CD14-positive monocyte (primary cell): Measurements from ENCODE around the gene NTN5. TPM values are rescaled to one million over a fixed set of nuclear protein-coding genes. Genes with fewer than 3 reads are reported as not detected.

Experiments used
- DNase-seq, 3 donors: peaks; one replicate each; pipeline ENCODE4 v3.0.0-alpha.2; 2011 to 2022
- H2AFZ ChIP-seq: 2 replicates; pipeline ENCODE4 v1.6.0; 2012; ENCODE audit warnings: mild to moderate bottlenecking, low read depth, low read length, inconsistent platforms; ENCODE audit not compliant: insufficient read depth, poor library complexity, severe bottlenecking
- H3K27ac ChIP-seq, 2 donors: 1 replicate in 1 of 2; 2 replicates in 1 of 2; pipeline ENCODE4 v1.5.1; 2012 to 2013; ENCODE audit warnings: low read length in 2 of 2, control low read depth in 1 of 2, inconsistent platforms in 1 of 2, low read depth in 1 of 2, mild to moderate bottlenecking in 1 of 2
- H3K27me3 ChIP-seq, 2 donors: one replicate each; pipeline versions ENCODE4 v1.6.0 to v1.6.1; 2011 to 2013; ENCODE audit warnings: low read length in 2 of 2; ENCODE audit not compliant: control insufficient read depth in 2 of 2, insufficient read depth in 2 of 2
- H3K36me3 ChIP-seq, 2 donors: replicated peaks in 1 of 2; 1 replicate in 1 of 2; 2 replicates in 1 of 2; pipeline versions ENCODE4 v1.5.1 to v1.6.1; 2012 to 2013; ENCODE audit warnings: low read length in 2 of 2, control low read depth in 1 of 2, inconsistent platforms in 1 of 2, mild to moderate bottlenecking in 1 of 2; ENCODE audit not compliant: insufficient read depth in 2 of 2, control insufficient read depth in 1 of 2
- H3K4me1 ChIP-seq, 2 donors: 1 replicate in 1 of 2; 2 replicates in 1 of 2; pipeline versions ENCODE4 v1.5.1 to v1.6.1; 2012 to 2013; ENCODE audit warnings: low read length in 2 of 2, control low read depth in 1 of 2, inconsistent platforms in 1 of 2, mild to moderate bottlenecking in 1 of 2, moderate library complexity in 1 of 2; ENCODE audit not compliant: insufficient read depth in 2 of 2, control insufficient read depth in 1 of 2
- H3K4me2 ChIP-seq: replicated peaks from 2 replicates; pipeline ENCODE3; 2012; ENCODE audit warnings: low read length, moderate library complexity, mild to moderate bottlenecking; ENCODE audit not compliant: poor library complexity, severe bottlenecking; ENCODE audit errors: extremely low read depth
- H3K4me3 ChIP-seq, 3 experiments: fragments of 200-600 bp in 1 of 3; sonication (generic) in 1 of 3; replicated peaks in 1 of 3; 1 replicate in 2 of 3; 2 replicates in 1 of 3; pipeline ENCODE4 v1.5.1; 2011 to 2013; ENCODE audit warnings: low read length in 3 of 3, mild to moderate bottlenecking in 3 of 3, control low read depth in 2 of 3, low read depth in 2 of 3, inconsistent platforms in 1 of 3, moderate library complexity in 1 of 3
- H3K79me2 ChIP-seq: 2 replicates; pipeline ENCODE4 v1.6.0; 2012; ENCODE audit warnings: mild to moderate bottlenecking, control low read depth, inconsistent platforms, low read length, moderate library complexity; ENCODE audit not compliant: insufficient read depth
- H3K9ac ChIP-seq: 2 replicates; pipeline ENCODE4 v1.6.0; 2017; ENCODE audit warnings: low read length, mild to moderate bottlenecking; ENCODE audit not compliant: insufficient read depth, poor library complexity, severe bottlenecking
- H3K9me3 ChIP-seq, 2 donors: replicated peaks in 1 of 2; 1 replicate in 1 of 2; 2 replicates in 1 of 2; pipeline versions ENCODE4 v1.5.1 to v1.6.1; 2012 to 2013; ENCODE audit warnings: low read length in 2 of 2, control low read depth in 1 of 2; ENCODE audit not compliant: control insufficient read depth in 1 of 2, insufficient read depth in 1 of 2
- H4K20me1 ChIP-seq: 2 replicates; pipeline ENCODE4 v1.6.0; 2012; ENCODE audit warnings: mild to moderate bottlenecking, low read length, control low read depth, moderate library complexity; ENCODE audit not compliant: insufficient read depth
- H3K27ac Mint-ChIP-seq, 7 donors: one replicate each; pipeline ENCODE4 v1.8.0; 2020; ENCODE audit warnings: mild to moderate bottlenecking in 7 of 7, mixed read lengths in 7 of 7, moderate library complexity in 6 of 7, inconsistent platforms in 2 of 7
- H3K27me3 Mint-ChIP-seq, 3 donors: one replicate each; pipeline ENCODE4 v1.8.0; 2021 to 2022; ENCODE audit warnings: low read depth in 3 of 3, mild to moderate bottlenecking in 3 of 3, mixed read lengths in 3 of 3, moderate library complexity in 3 of 3, inconsistent platforms in 1 of 3
- H3K36me3 Mint-ChIP-seq, 2 donors: one replicate each; pipeline ENCODE4 v1.8.0; 2020; ENCODE audit warnings: mixed read lengths in 2 of 2, inconsistent platforms in 1 of 2, mild to moderate bottlenecking in 1 of 2
- H3K4me1 Mint-ChIP-seq: one replicate; pipeline ENCODE4 v1.8.0; 2020; ENCODE audit warnings: mild to moderate bottlenecking, mixed read lengths
- H3K4me3 Mint-ChIP-seq, 2 donors: one replicate each; pipeline ENCODE4 v1.8.0; 2020; ENCODE audit warnings: mild to moderate bottlenecking in 2 of 2, mixed read lengths in 2 of 2, moderate library complexity in 1 of 2
- H3K9me3 Mint-ChIP-seq, 7 donors: one replicate each; pipeline ENCODE4 v1.8.0; 2020 to 2022; ENCODE audit warnings: mixed read lengths in 7 of 7, mild to moderate bottlenecking in 6 of 7, moderate library complexity in 6 of 7, inconsistent platforms in 2 of 7
- CTCF ChIP-seq: fragments of 200-600 bp; IDR thresholded peaks from one replicate; pipeline ENCODE4 v1.8.0; 2022; ENCODE audit warnings: antibody characterized with exemption, mild to moderate bottlenecking
- WGBS: methylation state at CpG from one replicate; pipeline ENCODE4 v1.1.5; 2013; ENCODE audit warnings: missing lambda C conversion rate; ENCODE audit not compliant: insufficient coverage; 5-methylcytosine and 5-hydroxymethylcytosine counted together
- intact Hi-C, 2 donors: fragments of 100-400 bp; cut with micrococcal nuclease; formaldehyde crosslinking; loops; one replicate each; pipeline versions ENCODE4 v1.15.0 to v1.15.1; 2023
- polyA plus RNA-seq, 3 donors: library from polyadenylated mRNA; depleted of rRNA in 1 of 3; unstranded in 2 of 3; stranded (reverse) in 1 of 3; fragments of 300-500 nt in 2 of 3; fragments of >200 nt in 1 of 3; fragmentation: Illumina TruSeq in 2 of 3; gene quantifications; 1 replicate in 2 of 3; 2 replicates in 1 of 3; pipeline ENCODE4 v1.2.3, GENCODE V29; 2012 to 2021

NTN5 gene
- polyA plus RNA-seq, 3 donors = 0.44 TPM; not detected in 2

- no peak overlapping the region for H3K4me3 ChIP-seq
- H3K27ac ChIP-seq = no peak overlapping the region
- H3K4me1 Mint-ChIP-seq = peaks cover 8% of the 10 kb centered on the region
- H3K27me3 ChIP-seq = no peaks in the 10 kb centered on the region
- no peak overlapping the region for H3K4me2 ChIP-seq
- H3K4me1 ChIP-seq = peaks cover 0 to 7% of the 10 kb centered on the region in 2 donors
- no peaks in the 10 kb centered on the region for H4K20me1 ChIP-seq
- no peak overlapping the region for H2AFZ ChIP-seq
- intact Hi-C loops = no loop called here
- H3K9me3 Mint-ChIP-seq = peaks cover 0 to 7% (median 6%) of the 10 kb centered on the region in 7 donors
- no peak overlapping the region for H3K27ac Mint-ChIP-seq
- TF ChIP-seq CTCF = no peak
- H3K36me3 Mint-ChIP-seq = no peaks in the 10 kb centered on the region
- no peak for DNase-seq
- H3K27me3 Mint-ChIP-seq = peaks cover 2 to 4% (median 3%) of the 10 kb centered on the region in 3 donors
- no peak overlapping the region for H3K4me3 Mint-ChIP-seq
- H3K9ac ChIP-seq = no peak overlapping the region
- 98% methylated on average over 5 of the region's 10 CpGs for WGBS
- no peaks in the 10 kb centered on the region for H3K36me3 ChIP-seq
- no peaks in the 10 kb centered on the region for H3K79me2 ChIP-seq
- H3K9me3 ChIP-seq = no peaks in the 10 kb centered on the region
These were observed 1.3 kb downstream of the NTN5 start for GRCh38 chr19:48671446-48671995.

GRCh38 chr19:48670699-48671445 is 1.9 kb downstream of the NTN5 start:
- no peak for TF ChIP-seq CTCF

More at GRCh38 chr19:48670699-48671445, 1.9 kb downstream of the NTN5 start:
- H3K27me3 Mint-ChIP-seq = peaks cover 0 to 3% (median 3%) of the 10 kb centered on the region in 3 donors
- no peaks in the 10 kb centered on the region for H3K36me3 Mint-ChIP-seq
- H3K9ac ChIP-seq = no peak overlapping the region
- H4K20me1 ChIP-seq = no peaks in the 10 kb centered on the region
- 96% methylated on average over 16 of the region's 21 CpGs for WGBS
- peaks cover 0 to 7% of the 10 kb centered on the region in 2 donors for H3K4me1 ChIP-seq
- no peaks in the 10 kb centered on the region for H3K9me3 ChIP-seq
- H3K4me3 ChIP-seq = no peak overlapping the region
- H3K4me3 Mint-ChIP-seq = no peak overlapping the region
- H3K27ac Mint-ChIP-seq = no peak overlapping the region
- no peak overlapping the region for H2AFZ ChIP-seq
- H3K79me2 ChIP-seq = no peaks in the 10 kb centered on the region
- H3K9me3 Mint-ChIP-seq = peaks cover 0 to 7% (median 6%) of the 10 kb centered on the region in 7 donors
- no peak overlapping the region for H3K4me2 ChIP-seq
- no peak overlapping the region for H3K27ac ChIP-seq
- no peaks in the 10 kb centered on the region for H3K27me3 ChIP-seq
- H3K36me3 ChIP-seq = no peaks in the 10 kb centered on the region
- intact Hi-C loops = no loop called here
- peaks cover 8% of the 10 kb centered on the region for H3K4me1 Mint-ChIP-seq
- DNase-seq = no peak
